Liver (tissue), 3 donors: ENCODE results near the gene SNX14.
"Not testable (repeated sequence)": the region's sequence is repeated elsewhere in the genome, so short reads cannot be mapped to it uniquely, and the experiment has no call there.

Source experiments
- CTCF ChIP-seq: fragments of 150-350 bp; IDR thresholded peaks from 2 replicates; pipeline ENCODE4 v1.5.1; 2017; ENCODE audit warnings: improper control_type of control experiment, low read depth, low read length; ENCODE audit not compliant: missing input control
- GABPA ChIP-seq, 2 donors: IDR thresholded peaks in 1 of 2; conservative IDR thresholded peaks in 1 of 2; 2 replicates each; pipeline ENCODE4 v1.6.1; 2016; ENCODE audit warnings: antibody characterized with exemption in 2 of 2, mild to moderate bottlenecking in 1 of 2, moderate library complexity in 1 of 2
- JUND ChIP-seq, 2 donors: IDR thresholded peaks; 2 replicates each; pipeline ENCODE4 v1.6.1; 2016; ENCODE audit warnings: antibody characterized with exemption in 2 of 2
- MAX ChIP-seq: IDR thresholded peaks from 2 replicates; pipeline ENCODE4 v1.6.1; 2016; ENCODE audit warnings: antibody characterized with exemption
- RAD21 ChIP-seq, 2 donors: IDR thresholded peaks; 2 replicates each; pipeline ENCODE4 v1.6.1; 2016; ENCODE audit warnings: antibody characterized with exemption in 2 of 2, mild to moderate bottlenecking in 2 of 2
- REST ChIP-seq: IDR thresholded peaks from 2 replicates; pipeline ENCODE4 v1.6.1; 2016; ENCODE audit warnings: antibody characterized with exemption, mild to moderate bottlenecking
- TAF1 ChIP-seq: conservative IDR thresholded peaks from 2 replicates; pipeline ENCODE4 v1.6.1; 2016; ENCODE audit warnings: antibody characterized with exemption, mild to moderate bottlenecking
- YY1 ChIP-seq: IDR thresholded peaks from 2 replicates; pipeline ENCODE4 v1.6.1; 2016; ENCODE audit warnings: antibody characterized with exemption, mild to moderate bottlenecking
- donor health status: healthy.
- donor health status: healthy.

- TF ChIP-seq CTCF; YY1; MAX; RAD21 (IDR thresholded peaks at IDR 0.05); GABPA (IDR thresholded peaks at IDR 0.05 in 1 of 2, conservative IDR thresholded peaks at IDR 0.05 in 1 of 2); TAF1; REST; JUND (IDR thresholded peaks at IDR 0.05): not testable (repeated sequence)
Observed at GRCh38 chr6:85582832-85583231, 10.8 kb downstream of the SNX14 start.
